Measurements from ENCODE around the gene USP48.
"Not testable (repeated sequence)": the region's sequence is repeated elsewhere in the genome, so short reads cannot be mapped to it uniquely, and the experiment has no call there.

USP48 gene

GRCh38 chr1:21774835-21775549 is 8.0 kb downstream of the USP48 start:
- DNase-seq, result no peak

DNA sequence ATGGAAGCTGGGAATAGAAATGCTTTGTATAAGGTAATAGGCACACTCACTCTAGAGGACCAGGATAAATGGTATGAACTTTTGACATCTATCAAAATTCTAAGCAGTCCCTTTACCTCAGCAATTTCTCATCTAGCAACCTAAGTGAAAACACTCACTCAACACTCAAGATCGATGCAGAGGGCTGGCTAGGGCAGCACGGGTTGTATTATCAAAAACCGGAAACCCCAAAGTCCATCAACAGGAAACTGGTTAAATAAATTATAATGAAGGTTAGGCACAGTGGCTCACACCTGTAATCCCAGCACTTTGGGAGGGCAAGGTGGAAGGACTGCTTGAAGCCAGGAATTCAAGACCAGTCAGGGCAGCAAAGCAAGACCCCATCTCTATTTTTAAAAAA is 9.4 kb downstream of the USP48 start:
- peak in 1 of 2 donors; percentile 36 for DNase-seq

DNA sequence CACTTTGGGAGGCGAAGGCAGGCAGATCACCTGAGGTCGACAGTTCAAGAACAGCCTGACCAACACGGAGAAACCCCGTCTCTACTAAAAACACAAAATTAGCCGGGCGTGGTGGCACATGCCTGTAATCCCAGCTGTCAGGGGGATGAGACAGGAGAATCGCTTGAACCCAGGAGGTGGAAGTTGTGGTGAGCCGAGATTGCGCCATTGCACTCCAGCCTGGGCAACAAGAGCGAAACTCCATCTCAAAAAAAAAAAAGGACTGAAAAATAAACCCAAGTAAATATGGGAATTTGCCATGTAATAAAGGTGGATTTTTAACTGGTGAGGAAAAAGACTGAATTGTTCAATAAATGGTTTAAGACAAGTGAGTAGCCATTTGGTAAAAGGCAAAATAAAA is 11.3 kb downstream of the USP48 start:
- DNase-seq, result not testable (repeated sequence)

DNA sequence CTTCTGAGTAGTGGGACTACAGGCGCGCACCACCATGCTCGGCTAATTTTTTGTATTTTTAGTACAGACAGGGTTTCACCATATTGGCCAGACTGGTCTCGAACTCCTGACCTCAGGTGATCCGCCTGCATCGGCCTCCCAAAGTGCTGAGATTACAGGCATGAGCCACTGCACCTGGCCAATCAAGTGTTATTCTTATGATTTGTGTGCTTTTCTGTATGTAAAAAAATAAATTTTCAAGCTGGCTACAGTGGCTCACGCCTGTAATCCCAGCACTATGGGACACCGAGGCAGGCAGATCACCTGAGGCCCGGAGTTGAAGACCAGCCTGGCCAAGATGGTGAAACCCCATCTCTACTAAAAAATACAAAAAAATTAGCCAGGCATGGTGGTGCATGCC is 12.3 kb downstream of the USP48 start:
- DNase-seq, result not testable (repeated sequence)

DNA sequence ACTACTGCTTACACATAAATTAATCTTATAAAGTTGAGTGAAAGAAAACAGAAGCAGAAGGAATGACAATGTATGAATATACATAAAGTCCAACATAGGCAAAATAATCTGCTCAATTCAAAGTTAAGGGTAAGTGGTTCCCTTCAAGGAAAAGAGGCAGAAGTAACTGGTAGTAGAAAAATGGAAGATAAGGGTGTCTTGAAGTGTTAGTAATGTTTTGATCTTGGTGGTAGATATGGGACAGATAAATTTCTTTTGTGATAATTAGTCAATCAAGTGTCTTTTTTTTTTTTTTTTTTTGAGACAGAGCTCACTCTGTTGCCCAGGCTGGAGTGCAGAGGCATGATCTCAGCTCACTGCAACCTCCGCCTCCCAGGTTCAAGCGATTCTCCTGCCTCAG is 12.7 kb downstream of the USP48 start:
- DNase-seq, result no peak

- not testable (repeated sequence) for DNase-seq
Measured at GRCh38 chr1:21767106-21767505, 15.8 kb downstream of the USP48 start.

- DNase-seq, result no peak
Measured at GRCh38 chr1:21766210-21766609, 16.7 kb downstream of the USP48 start.

DNA sequence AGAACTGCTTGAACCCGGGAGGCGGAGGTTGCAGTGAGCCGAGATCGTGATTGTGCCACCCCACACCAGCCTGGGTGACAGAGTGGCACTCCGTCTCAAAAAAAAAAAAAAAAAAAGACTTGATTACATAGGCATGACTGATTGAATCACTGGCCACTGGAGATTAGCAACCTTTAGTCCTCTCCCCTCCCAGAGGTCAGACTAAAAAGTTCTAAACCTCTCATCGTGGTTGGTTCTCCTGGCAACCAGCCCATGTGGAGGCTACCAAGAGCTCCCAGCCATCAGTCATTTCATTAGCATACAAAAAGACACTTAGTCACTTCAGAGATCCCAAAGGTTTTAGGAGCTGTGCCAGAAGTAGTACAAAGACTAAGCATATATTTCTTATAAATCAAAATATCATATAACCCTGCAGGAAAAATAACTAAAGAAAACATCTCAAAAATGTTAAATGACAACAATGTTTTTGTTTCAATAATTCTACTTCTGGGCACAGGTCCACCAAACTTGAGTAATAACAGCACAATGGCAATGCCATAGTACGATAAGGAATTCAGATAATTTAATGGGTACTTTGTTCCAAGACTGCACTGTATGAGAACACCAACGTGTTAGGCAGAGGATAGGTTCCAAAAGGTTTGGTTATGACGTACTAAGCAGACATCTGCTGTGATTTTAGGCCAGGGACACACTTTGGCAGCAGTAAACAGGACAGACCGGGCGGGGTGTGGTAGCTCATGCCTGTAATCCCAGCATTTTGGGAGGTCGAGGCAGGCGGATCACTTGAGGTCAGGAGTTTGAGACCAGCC is 18.1 kb downstream of the USP48 start:
- DNase-seq, result peak in 1 of 2 donors; percentile 51

- DNase-seq, result no peak
Measured at GRCh38 chr1:21763694-21764419, 19.1 kb downstream of the USP48 start.

DNA sequence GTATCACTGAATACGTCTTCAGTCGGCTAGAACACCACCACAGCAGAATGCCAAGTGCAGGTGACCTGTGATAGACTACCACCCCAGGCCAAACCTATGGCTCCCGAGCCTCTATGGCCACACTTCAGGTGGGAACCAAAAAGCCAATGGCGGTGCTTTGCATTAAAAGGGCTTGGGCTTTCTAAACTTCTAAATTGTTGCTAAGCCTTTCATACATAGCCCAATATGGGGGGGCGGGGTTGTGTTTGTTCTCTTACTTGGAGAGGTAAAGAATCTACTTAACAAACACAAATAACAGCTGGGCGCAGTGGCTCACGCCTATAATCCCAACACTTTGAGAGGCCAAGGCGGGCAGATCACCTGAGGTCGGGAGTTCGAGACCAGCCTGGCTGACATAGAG is 19.7 kb downstream of the USP48 start:
- no peak for DNase-seq

- no peak for DNase-seq
Measured at GRCh38 chr1:21762022-21762404, 20.9 kb downstream of the USP48 start.

DNA sequence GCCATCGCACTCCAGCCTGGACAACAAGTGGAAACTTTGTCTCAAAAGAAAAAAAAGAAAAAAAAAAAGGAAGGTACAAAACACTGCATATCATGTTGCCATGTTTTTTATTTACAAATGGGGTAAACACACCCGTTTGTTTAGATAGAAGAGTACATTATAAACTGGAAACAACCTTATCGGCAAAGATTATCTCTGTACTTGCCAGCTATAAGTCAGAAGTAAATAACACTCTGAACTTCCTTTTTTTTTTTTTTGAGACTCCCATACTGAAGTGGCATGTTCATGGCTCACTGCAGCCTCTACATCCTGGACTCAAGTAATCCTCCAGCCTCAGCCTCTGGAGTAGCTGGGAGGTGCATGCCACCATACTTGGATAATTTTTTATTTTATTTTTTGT is 21.9 kb downstream of the USP48 start:
- DNase-seq, result no peak

- DNase-seq, result no peak
Measured at GRCh38 chr1:21759818-21760217, 23.1 kb downstream of the USP48 start.

DNA sequence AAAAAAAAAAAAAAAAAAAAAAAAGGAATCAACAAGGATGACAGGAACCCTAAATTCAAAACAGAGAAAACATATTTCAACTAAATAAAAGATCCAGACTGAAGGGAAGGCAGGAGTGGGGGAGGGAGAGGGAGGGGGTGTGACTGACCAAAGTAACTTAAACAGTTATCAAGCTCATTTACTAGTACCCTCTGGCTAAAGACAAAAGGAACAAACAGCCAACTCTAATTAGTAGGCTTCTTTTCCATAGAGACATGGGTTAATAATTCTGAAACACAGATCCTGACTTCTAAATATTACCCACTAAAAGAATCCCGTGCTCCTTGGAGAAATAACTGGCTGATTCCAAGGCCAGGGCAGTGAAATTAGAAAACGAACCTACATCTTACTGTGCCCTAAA is 23.8 kb downstream of the USP48 start:
- DNase-seq, result no peak

DNA sequence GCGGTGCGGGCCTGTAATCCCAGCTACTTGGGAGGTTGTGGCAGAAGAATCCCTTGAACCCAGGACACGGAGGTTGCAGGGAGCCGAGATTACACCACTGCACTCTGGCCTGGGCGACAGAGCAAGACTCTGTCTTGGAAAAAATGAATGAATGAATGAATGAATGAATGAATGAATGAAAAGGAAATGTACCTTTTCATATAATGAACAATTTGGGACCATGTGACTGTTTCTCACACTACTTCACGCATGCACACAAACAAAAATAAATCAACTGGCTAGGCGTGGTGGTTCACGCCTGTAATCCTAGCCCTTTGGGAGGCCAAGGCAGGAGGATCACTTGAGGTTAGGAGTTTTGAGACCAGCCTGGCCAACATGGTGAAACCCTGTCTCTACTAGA is 24.3 kb downstream of the USP48 start:
- DNase-seq, result no peak

- DNase-seq, result no peak
Measured at GRCh38 chr1:21756393-21757089, 26.4 kb downstream of the USP48 start.

- DNase-seq, result no peak
Measured at GRCh38 chr1:21755067-21755466, 27.9 kb downstream of the USP48 start.

- DNase-seq, result no peak
Measured at GRCh38 chr1:21754583-21754982, 28.4 kb downstream of the USP48 start.

- DNase-seq, result no peak
Measured at GRCh38 chr1:21752186-21752585, 30.8 kb downstream of the USP48 start.

DNA sequence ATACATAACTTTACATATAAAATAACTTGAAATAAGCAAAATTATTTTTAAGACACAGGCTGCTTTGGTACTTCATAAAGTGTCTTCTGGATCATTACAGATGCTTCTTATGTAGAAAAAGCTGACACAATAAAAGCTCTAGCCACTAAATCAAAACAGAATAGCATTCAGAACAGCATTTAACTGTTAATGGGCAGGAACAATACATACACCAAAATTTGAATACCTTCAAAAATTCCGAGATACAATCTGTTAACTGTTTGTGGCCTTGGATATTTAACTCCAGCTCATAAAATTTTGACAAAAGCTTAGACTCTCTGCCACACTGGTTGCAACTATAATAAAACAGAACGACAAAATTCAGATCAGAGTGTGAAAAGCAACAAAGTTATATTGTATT is 31.7 kb downstream of the USP48 start:
- no peak for DNase-seq

DNA sequence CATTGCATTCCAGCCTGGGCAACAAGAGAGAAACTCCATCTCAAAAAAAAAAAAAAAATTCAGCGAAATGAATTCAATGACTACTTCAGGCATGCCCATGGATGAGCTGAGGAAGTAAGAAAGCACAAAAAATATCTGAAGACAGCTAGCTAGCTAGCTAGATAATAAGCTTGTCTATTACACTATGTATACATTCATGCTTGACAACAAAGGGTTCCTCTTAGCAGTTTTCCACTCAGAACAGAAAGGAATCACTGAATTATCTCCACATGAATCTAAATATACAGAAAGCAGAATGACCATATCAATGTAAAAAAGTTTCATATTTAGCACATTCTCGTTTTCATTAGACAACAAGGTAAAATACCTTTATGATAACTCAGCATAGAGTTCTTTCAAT is 32.1 kb downstream of the USP48 start:
- no peak for DNase-seq

- no peak for DNase-seq
Measured at GRCh38 chr1:21749859-21750468, 33.0 kb downstream of the USP48 start.

DNA sequence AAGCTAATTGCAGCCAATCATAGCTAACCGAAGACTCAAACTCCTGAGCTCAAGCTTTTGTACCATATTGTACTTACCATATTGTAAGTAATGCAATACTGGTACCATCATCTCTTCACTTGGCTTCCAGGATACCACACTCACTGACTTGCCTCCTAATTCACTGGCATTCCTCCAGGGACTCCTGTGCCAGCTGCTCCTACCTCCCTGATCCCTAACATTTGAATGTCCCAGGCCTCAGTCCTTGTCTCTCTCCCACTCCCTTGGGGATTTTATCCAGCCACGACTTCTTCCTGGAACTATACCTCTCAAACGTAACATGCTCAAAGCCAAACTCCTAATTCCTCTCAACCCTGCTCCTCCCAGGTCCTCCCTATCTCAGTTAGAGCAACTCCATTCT is 33.8 kb downstream of the USP48 start:
- DNase-seq, result no peak

Data from CD4-positive, alpha-beta T cell treated with Interleukin-1 beta for 1 hour (primary cell).